Coronary artery (tissue), 2 donors: ENCODE results near the gene KCNQ1.

Experiments used
- DNase-seq: peaks from one replicate; pipeline ENCODE4 v3.0.0-alpha.2; 2017; ENCODE audit warnings: low spot score
- H3K27ac ChIP-seq, 2 donors: fragments of 200-600 bp; sonication (generic); one replicate each; pipeline ENCODE4 v1.5.1; 2016 to 2019
- H3K4me3 ChIP-seq: fragments of 200-600 bp; sonication (generic); 2 replicates; pipeline ENCODE4 v1.5.1; 2016; ENCODE audit warnings: mild to moderate bottlenecking, moderate library complexity
- CTCF ChIP-seq: fragments of 200-600 bp; sonication (generic); IDR thresholded peaks from one replicate; pipeline ENCODE4 v1.5.1; 2019; ENCODE audit warnings: antibody characterized with exemption

Gene KCNQ1

GRCh38 chr11:2881076-2881980 is 436.5 kb downstream of the KCNQ1 start:
- TF ChIP-seq CTCF: no peak

GRCh38 chr11:2881981-2882375 is 437.2 kb downstream of the KCNQ1 start:
- Histone ChIP-seq H3K4me3 (no peak overlapping the region), H3K27ac (no peak overlapping the region)
- no peak for DNase-seq
- TF ChIP-seq CTCF: no peak

More at GRCh38 chr11:2881076-2881980, 436.5 kb downstream of the KCNQ1 start:
- H3K27ac ChIP-seq: no peak overlapping the region
- H3K4me3 ChIP-seq: no peak overlapping the region
- DNase-seq: no peak

GRCh38 chr11:2882396-2883110 is 437.7 kb downstream of the KCNQ1 start:
- Histone ChIP-seq H3K27ac (no peak overlapping the region), H3K4me3 (peak overlapping the region; percentile 99)
- DNase-seq: no peak
- no peak for TF ChIP-seq CTCF

- H3K4me3 ChIP-seq: peak overlapping the region; percentile 99
- TF ChIP-seq CTCF: no peak
- no peak for DNase-seq
- H3K27ac ChIP-seq: peak overlapping the region; percentile 86 to 97
These were observed 438.8 kb downstream of the KCNQ1 start for GRCh38 chr11:2883640-2883978.

GRCh38 chr11:2883979-2884815 is 439.4 kb downstream of the KCNQ1 start:
- Histone ChIP-seq H3K27ac (peak overlapping the region; percentile 86 to 97), H3K4me3 (peak overlapping the region; percentile 99)
- no peak for DNase-seq
- no peak for TF ChIP-seq CTCF

GRCh38 chr11:2885017-2885677 is 440.3 kb downstream of the KCNQ1 start:
- TF ChIP-seq CTCF: no peak
- Histone ChIP-seq H3K27ac (peak overlapping the region; percentile 73 to 97), H3K4me3 (peak overlapping the region; percentile 99)
- DNase-seq: no peak
